Progenitor cell of endocrine pancreas (in vitro differentiated cells): ENCODE results near the gene LRP5. TPM values are rescaled to one million over a fixed set of nuclear protein-coding genes. Genes with fewer than 3 reads are reported as not detected.

ENCODE experiments used
- DNase-seq: peaks from one replicate; pipeline ENCODE4 v3.0.0; 2021; ENCODE audit warnings: low spot score; ENCODE audit not compliant: unreplicated experiment
- H3K27ac Mint-ChIP-seq: 2 replicates; pipeline ENCODE4 v1.8.0; 2021; ENCODE audit warnings: mild to moderate bottlenecking, moderate library complexity, mixed read lengths
- H3K27me3 Mint-ChIP-seq: 2 replicates; pipeline ENCODE4 v1.8.0; 2021; ENCODE audit warnings: mixed read lengths
- H3K36me3 Mint-ChIP-seq: 2 replicates; pipeline ENCODE4 v1.8.0; 2022; ENCODE audit warnings: mixed read lengths; ENCODE audit not compliant: insufficient read depth
- H3K4me1 Mint-ChIP-seq: 2 replicates; pipeline ENCODE4 v1.8.0; 2021; ENCODE audit warnings: low read depth, mixed read lengths
- H3K4me3 Mint-ChIP-seq: 2 replicates; pipeline ENCODE4 v1.8.0; 2021; ENCODE audit warnings: low read depth, mild to moderate bottlenecking, moderate library complexity, mixed read lengths
- H3K9me3 Mint-ChIP-seq: 2 replicates; pipeline ENCODE4 v1.8.0; 2021; ENCODE audit warnings: low read depth, mixed read lengths
- total RNA-seq: library from RNA; stranded (reverse); gene quantifications from 2 replicates; pipeline ENCODE4 v1.2.1, GENCODE V29; 2021
- TF ChIP-seq, protein P1 (sequence below): fragments of 200-600 bp; sonication (generic); IDR thresholded peaks from one replicate; pipeline ENCODE4 v1.5.0; 2021; ENCODE audit warnings: antibody characterized with exemption, mild to moderate bottlenecking; ENCODE audit not compliant: unreplicated experiment

Gene LRP5
- total RNA-seq, 1 donor from 2014 or later = 115 TPM

DNA sequence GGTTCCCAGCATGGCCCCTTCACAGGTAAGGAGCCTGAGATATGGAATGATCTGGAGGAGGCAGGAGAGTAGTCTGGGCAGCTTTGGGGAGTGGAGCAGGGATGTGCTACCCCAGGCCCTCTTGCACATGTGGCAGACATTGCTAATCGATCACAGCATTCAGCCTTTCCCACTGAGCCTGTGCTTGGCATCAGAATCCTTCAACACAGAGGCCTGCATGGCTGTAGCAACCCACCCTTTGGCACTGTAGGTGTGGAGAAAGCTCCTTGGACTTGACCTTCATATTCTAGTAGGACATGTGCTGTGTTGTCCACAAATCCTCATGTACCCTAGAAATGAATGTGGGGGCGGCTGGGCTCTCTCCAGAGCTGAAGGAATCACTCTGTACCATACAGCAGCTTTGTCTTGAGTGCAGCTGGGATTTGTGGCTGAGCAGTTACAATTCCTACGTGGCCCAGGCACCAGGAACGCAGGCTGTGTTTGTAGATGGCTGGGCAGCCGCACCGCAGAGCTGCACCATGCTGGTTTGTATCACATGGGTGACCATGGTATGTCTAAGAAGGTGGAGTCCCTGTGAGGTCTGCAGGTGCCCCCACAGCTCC, 126.4 kb downstream of the LRP5 start:
- Mint-ChIP-seq H3K4me1 (no peaks in the 10 kb centered on the region), H3K4me3 (no peak overlapping the region), H3K27me3 (no peaks in the 10 kb centered on the region), H3K36me3 (peaks cover 18% of the 10 kb centered on the region), H3K9me3 (no peaks in the 10 kb centered on the region), H3K27ac (no peak overlapping the region)
- DNase-seq = no peak
- TF ChIP-seq, protein P1, sequence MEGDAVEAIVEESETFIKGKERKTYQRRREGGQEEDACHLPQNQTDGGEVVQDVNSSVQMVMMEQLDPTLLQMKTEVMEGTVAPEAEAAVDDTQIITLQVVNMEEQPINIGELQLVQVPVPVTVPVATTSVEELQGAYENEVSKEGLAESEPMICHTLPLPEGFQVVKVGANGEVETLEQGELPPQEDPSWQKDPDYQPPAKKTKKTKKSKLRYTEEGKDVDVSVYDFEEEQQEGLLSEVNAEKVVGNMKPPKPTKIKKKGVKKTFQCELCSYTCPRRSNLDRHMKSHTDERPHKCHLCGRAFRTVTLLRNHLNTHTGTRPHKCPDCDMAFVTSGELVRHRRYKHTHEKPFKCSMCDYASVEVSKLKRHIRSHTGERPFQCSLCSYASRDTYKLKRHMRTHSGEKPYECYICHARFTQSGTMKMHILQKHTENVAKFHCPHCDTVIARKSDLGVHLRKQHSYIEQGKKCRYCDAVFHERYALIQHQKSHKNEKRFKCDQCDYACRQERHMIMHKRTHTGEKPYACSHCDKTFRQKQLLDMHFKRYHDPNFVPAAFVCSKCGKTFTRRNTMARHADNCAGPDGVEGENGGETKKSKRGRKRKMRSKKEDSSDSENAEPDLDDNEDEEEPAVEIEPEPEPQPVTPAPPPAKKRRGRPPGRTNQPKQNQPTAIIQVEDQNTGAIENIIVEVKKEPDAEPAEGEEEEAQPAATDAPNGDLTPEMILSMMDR = no peak

DNA sequence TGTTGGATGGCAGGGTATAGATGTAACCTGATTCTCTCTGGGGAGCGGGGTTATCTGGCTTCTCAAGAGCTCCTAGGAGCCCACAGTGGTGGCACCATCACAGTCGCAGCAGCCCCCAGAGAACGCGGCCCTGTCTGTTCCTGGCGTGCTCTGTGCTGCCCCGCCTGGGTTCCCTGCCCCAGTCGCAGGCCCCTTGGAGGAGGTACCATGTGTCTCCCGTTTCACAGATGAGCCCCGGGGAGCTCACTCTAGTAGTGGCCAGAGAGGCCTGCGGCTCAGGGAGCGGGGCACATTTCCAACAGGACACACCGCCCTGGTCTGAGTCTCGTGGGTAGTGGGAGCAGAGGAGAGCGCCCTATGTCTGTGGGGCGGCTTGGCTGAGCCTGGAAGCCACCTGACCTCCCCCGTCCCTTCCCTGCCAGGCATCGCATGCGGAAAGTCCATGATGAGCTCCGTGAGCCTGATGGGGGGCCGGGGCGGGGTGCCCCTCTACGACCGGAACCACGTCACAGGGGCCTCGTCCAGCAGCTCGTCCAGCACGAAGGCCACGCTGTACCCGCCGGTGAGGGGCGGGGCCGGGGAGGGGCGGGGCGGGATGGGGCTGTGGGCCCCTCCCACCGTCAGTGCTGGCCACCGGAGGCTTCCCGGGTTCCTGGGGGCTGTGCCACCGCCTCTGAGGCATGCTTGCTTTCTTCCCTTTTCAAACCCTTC, 127.1 kb downstream of the LRP5 start:
- no peaks in the 10 kb centered on the region for H3K9me3 Mint-ChIP-seq
- H3K4me3 Mint-ChIP-seq = no peak overlapping the region
- TF ChIP-seq, protein P1 = no peak
- no peak for DNase-seq
- H3K27ac Mint-ChIP-seq = no peak overlapping the region
- no peaks in the 10 kb centered on the region for H3K4me1 Mint-ChIP-seq
- peaks cover 20% of the 10 kb centered on the region for H3K36me3 Mint-ChIP-seq
- H3K27me3 Mint-ChIP-seq = no peaks in the 10 kb centered on the region

DNA sequence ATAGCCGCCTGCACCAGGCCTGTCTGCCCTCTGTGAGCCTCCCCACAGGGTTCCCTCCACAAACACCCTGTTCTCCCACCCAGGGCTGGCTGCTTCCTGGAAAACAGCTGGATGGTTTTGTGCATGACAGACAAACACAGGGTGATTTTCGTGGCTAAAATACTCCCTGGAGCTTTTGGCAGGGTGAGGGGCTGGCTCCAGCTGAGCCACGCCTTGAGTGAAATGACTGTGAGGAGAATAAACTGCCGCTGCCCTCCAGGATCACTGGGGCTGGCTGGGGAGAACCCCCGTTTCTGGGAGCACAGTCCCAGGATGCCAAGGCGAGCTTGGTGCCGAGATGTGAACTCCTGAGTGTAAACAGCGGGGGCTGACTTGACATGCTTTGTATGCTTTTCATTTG, 127.8 kb downstream of the LRP5 start:
- peaks cover 20% of the 10 kb centered on the region for H3K36me3 Mint-ChIP-seq
- TF ChIP-seq, protein P1 = no peak
- H3K4me1 Mint-ChIP-seq = no peaks in the 10 kb centered on the region
- H3K9me3 Mint-ChIP-seq = no peaks in the 10 kb centered on the region
- no peaks in the 10 kb centered on the region for H3K27me3 Mint-ChIP-seq
- no peak overlapping the region for H3K27ac Mint-ChIP-seq
- no peak for DNase-seq
- no peak overlapping the region for H3K4me3 Mint-ChIP-seq

DNA sequence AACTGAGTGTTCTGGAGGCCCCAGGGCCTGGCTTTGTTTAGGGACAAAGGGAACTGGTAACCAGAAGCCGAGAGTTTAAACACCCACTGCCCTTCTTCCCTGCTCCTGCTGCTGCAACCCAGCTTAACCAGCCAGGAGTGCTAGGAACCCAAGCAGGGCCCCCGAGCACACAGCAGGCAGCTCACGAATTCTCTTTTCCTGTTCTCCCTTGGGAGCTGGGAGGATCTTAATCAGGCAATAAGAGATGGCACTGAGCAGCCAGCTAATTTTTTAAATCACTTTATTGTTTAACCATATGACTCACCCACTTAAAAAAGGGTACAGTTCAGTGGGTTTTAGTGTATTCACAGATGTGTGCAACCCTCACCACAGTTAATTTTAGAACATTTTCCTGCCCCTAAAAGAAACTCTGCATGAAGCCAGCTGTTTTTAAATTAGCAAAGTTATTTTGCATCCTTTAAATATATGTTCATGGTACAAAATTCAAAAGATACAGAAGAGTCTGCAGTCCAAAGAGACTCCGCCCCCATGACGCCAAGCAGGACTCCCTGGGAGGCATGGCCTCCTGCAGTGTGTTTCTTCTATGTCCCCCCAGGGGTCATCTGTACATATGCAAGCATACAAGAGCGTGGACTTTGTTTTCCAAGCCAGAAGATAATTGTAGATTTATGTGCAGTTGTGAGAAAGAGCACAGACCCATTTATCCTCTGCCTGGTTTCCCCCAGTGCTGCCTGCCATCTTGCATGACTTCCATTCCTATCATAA, 129.3 kb downstream of the LRP5 start:
- no peak for DNase-seq
- Mint-ChIP-seq H3K4me3 (no peak overlapping the region), H3K36me3 (peaks cover 20% of the 10 kb centered on the region), H3K27ac (peak overlapping the region; percentile 62), H3K9me3 (no peaks in the 10 kb centered on the region), H3K27me3 (no peaks in the 10 kb centered on the region), H3K4me1 (no peaks in the 10 kb centered on the region)
- TF ChIP-seq, protein P1 = no peak

DNA sequence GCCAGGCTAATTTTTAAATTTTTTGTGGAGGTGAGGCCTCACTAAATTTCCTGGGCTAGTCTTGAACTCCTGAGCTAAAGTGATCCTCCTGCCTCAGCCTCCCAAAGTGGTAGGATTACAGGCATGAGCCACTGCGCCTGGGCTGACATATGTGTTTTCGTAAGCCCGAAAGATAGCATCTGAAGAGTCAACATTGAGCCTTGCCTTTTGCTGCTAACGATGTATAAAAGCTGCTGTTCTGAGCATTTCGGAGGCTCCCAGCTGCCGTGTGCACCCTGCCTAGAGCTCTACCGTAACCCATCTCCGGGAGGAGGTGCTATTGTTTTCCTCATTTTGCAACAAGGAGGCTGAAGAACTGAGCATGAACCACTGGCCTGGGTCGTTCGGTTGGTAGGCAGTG, 130.0 kb downstream of the LRP5 start:
- Mint-ChIP-seq H3K27me3 (no peaks in the 10 kb centered on the region), H3K27ac (peak overlapping the region; percentile 78), H3K36me3 (peaks cover 20% of the 10 kb centered on the region), H3K4me1 (no peaks in the 10 kb centered on the region), H3K4me3 (no peak overlapping the region), H3K9me3 (no peaks in the 10 kb centered on the region)
- TF ChIP-seq, protein P1 = no peak
- DNase-seq = no peak
